Skin epidermis (tissue), 12 donors: ENCODE data around the gene SETBP1.

ENCODE experiments used
- H3K27ac ChIP-seq, 21 experiments: fragments of 200-600 bp; sonication (generic) in 11 of 21; one replicate each; pipeline ENCODE4 v1.5.0; 2020; ENCODE audit warnings: mild to moderate bottlenecking in 3 of 21, inconsistent platforms in 2 of 21, moderate library complexity in 2 of 21
- H3K4me3 ChIP-seq, 7 experiments: fragments of 200-600 bp; sonication (generic) in 2 of 7; one replicate each; pipeline ENCODE4 v1.5.0; 2020; ENCODE audit warnings: inconsistent platforms in 2 of 7, mild to moderate bottlenecking in 2 of 7, moderate library complexity in 1 of 7

The SETBP1 gene

GRCh38 chr18:44680273-44681075, at the start of gene SETBP1:
Gene SETBP1 (plus strand): TSS chr18:44680888. CDS start chr18:44701347, 20,459 bp downstream.
- Histone ChIP-seq H3K27ac (peak within 1 kb of the TSS; percentile 67 to 100 (median 95)), H3K4me3 (peak within 1 kb of the TSS; percentile 65 to 94 (median 76))

- H3K27ac ChIP-seq: no peak overlapping the region
Measured at GRCh38 chr18:44632469-44633145, 48.1 kb upstream of the SETBP1 start.

DNA sequence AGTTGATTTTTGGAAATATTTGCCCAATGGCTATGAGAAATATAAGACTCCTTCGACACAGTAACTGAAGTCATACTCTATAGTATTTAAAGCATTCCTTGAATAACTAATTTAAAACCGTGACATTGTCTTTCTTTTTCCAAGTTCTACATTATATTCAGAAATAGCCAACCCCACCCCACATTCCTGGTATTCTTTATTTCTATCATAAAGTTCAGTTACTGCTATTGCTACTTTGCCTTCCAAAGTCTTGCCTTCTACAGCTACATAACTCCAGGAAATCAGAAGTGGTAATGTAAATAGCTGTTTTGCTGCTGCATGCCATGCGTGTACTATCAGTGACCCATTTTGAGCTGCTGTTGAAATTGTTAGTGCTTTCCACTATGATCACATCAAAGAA, 45.1 kb upstream of the SETBP1 start:
- Histone ChIP-seq H3K4me3 (no peak overlapping the region), H3K27ac (no peak overlapping the region)

More at GRCh38 chr18:44632469-44633145, 48.1 kb upstream of the SETBP1 start:
- H3K4me3 ChIP-seq: no peak overlapping the region

DNA sequence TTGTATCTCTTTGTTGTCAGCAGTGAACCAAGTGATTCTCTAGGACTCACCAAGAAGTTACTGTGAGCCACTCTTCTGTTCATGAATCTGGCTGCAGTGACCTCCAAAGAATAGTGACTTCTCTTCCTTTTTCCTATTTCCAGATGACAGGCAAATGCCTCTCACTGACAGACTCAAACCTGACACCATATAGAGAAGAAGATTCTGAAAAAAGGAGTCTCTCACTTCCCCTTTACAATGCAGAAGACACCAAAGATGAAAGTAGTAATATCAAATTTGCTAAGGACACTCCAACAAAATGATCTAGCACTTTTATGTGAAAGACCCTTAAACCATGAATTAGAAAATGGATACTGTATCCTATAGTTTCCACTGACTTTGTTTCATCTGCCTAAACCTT, 44.4 kb upstream of the SETBP1 start:
- no peak overlapping the region for H3K27ac ChIP-seq
- H3K4me3 ChIP-seq: no peak overlapping the region

GRCh38 chr18:44637210-44638033, 43.3 kb upstream of the SETBP1 start:
- Histone ChIP-seq H3K4me3 (no peak overlapping the region), H3K27ac (peak overlapping the region in 3 of 21 experiments; percentile 8 to 21 (median 14))

- Histone ChIP-seq H3K27ac (peak overlapping the region in 2 of 21 experiments; percentile 11 to 14), H3K4me3 (no peak overlapping the region)
Measured at GRCh38 chr18:44638034-44638540, 42.6 kb upstream of the SETBP1 start.

GRCh38 chr18:44638811-44639210, 41.9 kb upstream of the SETBP1 start:
- H3K4me3 ChIP-seq: no peak overlapping the region
- H3K27ac ChIP-seq: no peak overlapping the region

DNA sequence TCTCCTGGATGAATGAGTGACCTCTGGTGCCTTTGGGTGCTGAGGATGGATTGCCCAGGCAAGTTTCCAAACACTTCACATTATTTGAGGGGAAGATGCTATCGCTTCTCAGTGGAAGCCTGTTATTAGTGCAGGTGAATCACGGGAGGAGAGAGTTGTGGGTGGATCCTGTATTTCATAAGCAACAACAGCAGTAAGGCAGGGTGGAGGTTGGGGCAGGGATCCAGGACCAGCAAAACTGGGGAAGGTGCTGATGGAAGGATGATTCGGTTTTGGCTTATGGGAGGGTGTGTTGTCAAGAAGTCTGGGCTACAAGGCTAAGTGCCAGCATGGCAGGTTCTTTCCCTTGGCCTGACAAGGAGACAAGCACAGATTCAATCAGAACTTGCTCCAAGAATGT, 37.7 kb upstream of the SETBP1 start:
- no peak overlapping the region for H3K4me3 ChIP-seq
- H3K27ac ChIP-seq: peak overlapping the region in 1 of 21 experiments; percentile 37

DNA sequence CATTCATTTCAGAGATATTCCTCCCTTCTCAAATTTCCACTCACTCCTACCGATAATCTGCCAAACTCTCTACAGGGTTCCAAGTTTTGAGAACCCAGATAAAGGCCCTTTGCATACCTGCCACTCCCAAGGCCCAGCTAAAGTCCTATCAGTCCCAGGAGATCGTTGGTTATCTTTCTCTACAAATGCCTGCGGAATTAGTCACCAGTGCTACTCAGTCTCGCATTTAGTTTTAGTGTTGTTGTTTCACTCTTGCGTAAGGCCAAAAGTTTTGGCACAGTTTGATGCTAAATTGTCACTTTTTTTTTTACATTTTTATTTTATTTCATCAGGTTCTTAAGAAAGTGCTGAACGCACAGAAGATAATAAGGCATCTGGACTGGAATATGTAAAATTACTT, 29.2 kb upstream of the SETBP1 start:
- Histone ChIP-seq H3K27ac (no peak overlapping the region), H3K4me3 (no peak overlapping the region)

DNA sequence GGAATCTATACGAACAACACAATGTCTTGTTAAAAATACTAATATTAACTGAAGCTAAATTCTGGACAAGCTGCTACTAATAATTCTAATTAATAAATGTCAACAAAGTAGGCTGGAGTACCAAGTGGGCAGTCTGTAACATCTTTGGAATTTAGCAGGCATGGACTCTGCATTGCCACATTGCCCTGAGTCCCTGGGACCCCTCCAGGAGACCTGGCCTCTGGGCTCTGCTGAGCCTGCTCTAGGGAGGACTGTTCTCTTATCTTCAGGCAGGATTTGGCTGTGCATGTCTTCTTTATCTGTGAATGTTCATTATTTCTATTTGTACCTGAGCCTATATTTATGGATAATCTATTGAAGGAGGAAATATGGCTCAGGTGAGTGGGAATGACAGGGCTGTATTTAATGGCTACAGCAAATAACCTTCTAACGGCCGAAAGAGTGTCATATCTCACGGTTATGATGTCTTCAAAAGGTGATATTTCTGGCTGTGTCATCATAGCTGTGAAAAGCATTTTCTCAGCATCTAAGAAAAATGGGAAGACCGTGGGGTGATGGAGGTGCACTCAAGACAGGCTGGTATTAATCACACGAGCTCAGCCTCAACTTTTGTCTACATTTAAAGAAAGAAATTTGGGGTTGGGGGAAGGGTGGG, 28.6 kb upstream of the SETBP1 start:
- no peak overlapping the region for H3K27ac ChIP-seq
- H3K4me3 ChIP-seq: no peak overlapping the region

DNA sequence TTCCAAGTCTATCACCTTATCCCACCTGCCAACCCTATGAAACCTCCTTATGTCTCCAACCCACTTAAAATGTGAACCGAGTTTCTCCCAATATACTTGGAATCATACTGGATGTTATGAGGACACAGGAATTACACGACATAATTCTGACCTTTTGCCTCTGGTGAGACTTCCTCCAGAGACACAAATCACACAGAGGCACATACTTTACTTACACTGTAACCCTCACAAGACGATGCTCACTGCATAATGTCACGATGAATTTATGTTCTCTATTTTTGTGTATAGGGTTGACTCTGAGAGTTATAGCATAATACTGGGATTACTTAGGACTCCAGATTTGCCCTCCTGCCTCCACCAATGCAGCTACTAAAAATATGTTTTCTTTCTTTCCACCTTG, 28.0 kb upstream of the SETBP1 start:
- Histone ChIP-seq H3K27ac (no peak overlapping the region), H3K4me3 (no peak overlapping the region)

- no peak overlapping the region for H3K27ac ChIP-seq
- H3K4me3 ChIP-seq: no peak overlapping the region
Measured at GRCh38 chr18:44654573-44654972, 26.1 kb upstream of the SETBP1 start.

DNA sequence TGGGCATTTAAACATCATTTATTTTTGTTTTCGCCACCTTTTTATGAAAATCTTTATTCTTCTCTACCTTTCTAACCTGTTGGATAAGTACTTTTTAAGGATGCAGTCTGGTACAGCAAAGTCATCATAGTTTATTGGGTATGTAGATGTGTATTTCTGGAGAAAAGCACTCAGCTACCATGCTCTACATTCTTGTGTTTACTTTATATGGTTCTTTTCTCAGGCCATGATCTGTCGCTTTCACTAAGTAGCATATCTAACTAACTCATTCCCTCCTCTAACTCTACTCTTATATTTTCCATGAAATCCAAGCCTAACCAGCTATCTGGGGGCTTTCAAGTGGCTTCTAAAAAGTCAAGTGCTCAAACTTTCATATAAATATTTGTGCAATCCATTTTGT, 25.3 kb upstream of the SETBP1 start:
- no peak overlapping the region for H3K4me3 ChIP-seq

DNA sequence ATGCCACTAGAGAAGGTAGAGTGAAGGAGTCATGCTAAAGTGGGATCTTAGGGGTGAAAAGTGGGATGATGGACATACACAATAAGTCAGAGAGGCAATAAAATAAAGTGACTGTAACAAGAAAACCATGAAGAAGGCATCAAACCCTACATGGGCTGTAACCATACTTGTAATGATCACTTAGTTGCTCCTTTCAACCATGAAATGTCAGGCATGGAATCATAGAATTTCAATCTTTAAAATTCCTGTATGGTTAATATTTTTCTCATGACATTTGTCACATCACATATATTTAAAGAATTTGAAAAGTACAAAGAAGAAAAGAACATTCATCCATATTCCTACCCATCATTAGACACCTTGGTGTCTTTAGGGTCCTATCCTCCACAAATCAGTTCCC, 20.9 kb upstream of the SETBP1 start:
- H3K4me3 ChIP-seq: no peak overlapping the region
- no peak overlapping the region for H3K27ac ChIP-seq

More for the DNA sequence above, 25.3 kb upstream of the SETBP1 start:
- H3K27ac ChIP-seq: no peak overlapping the region

DNA sequence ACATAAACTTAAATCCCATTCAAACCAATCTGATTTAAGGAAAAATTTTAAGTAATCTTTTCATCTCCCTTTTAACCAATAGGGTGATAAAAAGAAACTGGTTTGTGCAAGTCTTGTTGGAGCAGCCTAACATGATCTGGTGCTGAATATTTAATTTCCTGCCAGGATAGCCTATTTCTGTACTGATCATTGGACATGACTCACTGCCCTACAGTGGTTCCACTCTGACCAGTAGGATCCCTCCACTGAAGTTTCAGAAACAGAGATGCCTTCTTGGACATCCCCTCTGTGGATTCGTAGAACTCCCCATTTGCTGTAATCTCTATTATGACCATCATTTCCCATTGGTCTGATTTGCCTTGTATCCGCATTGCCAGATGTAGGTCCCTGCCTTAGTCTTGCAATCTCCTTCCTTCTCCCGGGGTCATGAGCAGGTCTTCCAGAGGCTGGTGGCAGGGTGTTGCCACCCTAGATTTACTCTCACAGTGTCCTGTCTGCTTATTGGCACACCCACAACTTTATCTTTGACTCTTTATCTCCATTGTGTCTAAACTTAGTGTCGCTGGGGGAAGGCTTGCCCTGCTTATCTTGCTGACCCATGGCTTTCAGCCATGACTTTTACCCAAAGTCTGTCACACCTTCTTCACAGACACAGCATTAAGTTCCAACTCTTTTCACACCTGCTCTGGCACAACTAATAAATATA, 12.3 kb upstream of the SETBP1 start:
- Histone ChIP-seq H3K27ac (no peak overlapping the region), H3K4me3 (no peak overlapping the region)

GRCh38 chr18:44671914-44672313, 8.8 kb upstream of the SETBP1 start:
- Histone ChIP-seq H3K4me3 (no peak overlapping the region), H3K27ac (no peak overlapping the region)

DNA sequence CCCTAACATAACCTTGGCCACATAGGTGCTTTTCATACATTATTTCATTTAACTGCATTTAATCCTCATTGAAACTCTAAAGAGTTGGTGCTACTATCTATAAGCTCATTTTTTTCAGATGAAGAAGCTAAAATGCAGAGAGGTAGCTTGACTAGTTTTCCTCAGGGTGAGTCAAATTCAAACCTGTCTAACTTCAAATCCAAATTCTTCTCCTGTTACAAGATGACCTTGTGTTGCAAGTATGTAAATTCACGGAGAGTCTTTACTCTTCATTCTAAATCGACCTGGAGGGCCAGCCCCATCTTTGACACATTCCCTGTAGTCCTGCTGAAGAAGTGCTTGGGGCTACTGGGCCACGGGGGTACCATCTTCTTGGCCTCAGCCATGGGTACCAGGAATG, 8.2 kb upstream of the SETBP1 start:
- Histone ChIP-seq H3K4me3 (no peak overlapping the region), H3K27ac (peak overlapping the region in 2 of 21 experiments; percentile 15 to 37)

DNA sequence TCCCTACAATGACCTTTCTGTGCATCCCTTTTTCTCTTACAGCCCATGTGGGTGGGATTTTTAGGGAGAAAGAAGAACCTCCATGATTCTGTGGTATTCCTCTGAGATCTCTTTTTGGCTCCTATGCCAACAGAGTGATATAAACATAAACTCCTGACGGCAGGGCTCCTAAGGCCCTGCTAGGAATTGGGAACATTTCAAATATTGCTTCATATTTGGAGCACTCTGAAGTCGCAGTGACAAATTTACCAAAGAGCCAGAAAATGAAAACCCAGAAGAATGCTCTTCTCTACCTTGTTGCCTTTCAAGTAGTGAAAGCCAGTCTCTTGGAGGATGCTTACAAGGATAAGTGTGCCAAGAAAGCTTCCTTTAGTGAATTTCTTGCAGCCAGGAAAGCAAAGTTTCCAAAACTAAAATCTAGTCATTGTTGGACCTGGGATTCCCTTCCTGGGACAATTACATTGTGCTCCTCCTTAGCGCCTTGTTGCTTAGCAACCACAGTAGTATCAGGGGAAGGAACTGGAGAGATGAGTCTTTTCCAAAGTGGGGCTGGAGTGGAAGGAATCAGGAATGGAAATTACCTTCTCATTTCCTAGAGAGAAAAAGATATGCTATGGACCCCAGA, 7.3 kb upstream of the SETBP1 start:
- H3K4me3 ChIP-seq: no peak overlapping the region
- peak overlapping the region in 2 of 21 experiments; percentile 15 to 37 for H3K27ac ChIP-seq
